HG03342 (cell line): ENCODE data around the gene CYP2A6.

Experiments
- ATAC-seq: cut with Tn5 transposase; IDR thresholded peaks from one replicate; pipeline ENCODE4 v1.9.1; 2021; ENCODE audit warnings: mild to moderate bottlenecking, moderate library complexity; ENCODE audit not compliant: unreplicated experiment

Gene CYP2A6

GRCh38 chr19:40803170-40803856 lies 46.9 kb downstream of the CYP2A6 start:
- no peak for ATAC-seq

- no peak for ATAC-seq
These were observed 47.7 kb downstream of the CYP2A6 start for GRCh38 chr19:40802300-40803169.

- ATAC-seq, result no peak
These were observed 48.6 kb downstream of the CYP2A6 start for GRCh38 chr19:40801426-40802299.

GRCh38 chr19:40800997-40801377 lies 49.3 kb downstream of the CYP2A6 start:
- no peak for ATAC-seq

GRCh38 chr19:40800339-40800996 lies 49.8 kb downstream of the CYP2A6 start:
- no peak for ATAC-seq

GRCh38 chr19:40799558-40800338 lies 50.5 kb downstream of the CYP2A6 start:
- ATAC-seq, result no peak

- peak; percentile 74 for ATAC-seq
These were observed 51.3 kb downstream of the CYP2A6 start, which contains the start of gene EGLN2 for GRCh38 chr19:40798683-40799557. Gene EGLN2, plus strand, starts transcription at chr19:40799191. Its CDS starts 1,382 bp downstream, at chr19:40800573.

- peak; percentile 22 for ATAC-seq
These were observed 52.1 kb downstream of the CYP2A6 start for GRCh38 chr19:40797963-40798682.

GRCh38 chr19:40797166-40797962 lies 52.9 kb downstream of the CYP2A6 start:
- ATAC-seq, result no peak
